ENCODE measurements around the gene GPA33. TPM values are rescaled to one million over a fixed set of nuclear protein-coding genes. Genes with fewer than 3 reads are reported as not detected.

The GPA33 gene
- polyA plus RNA-seq, 1 experiment: not detected

DNA sequence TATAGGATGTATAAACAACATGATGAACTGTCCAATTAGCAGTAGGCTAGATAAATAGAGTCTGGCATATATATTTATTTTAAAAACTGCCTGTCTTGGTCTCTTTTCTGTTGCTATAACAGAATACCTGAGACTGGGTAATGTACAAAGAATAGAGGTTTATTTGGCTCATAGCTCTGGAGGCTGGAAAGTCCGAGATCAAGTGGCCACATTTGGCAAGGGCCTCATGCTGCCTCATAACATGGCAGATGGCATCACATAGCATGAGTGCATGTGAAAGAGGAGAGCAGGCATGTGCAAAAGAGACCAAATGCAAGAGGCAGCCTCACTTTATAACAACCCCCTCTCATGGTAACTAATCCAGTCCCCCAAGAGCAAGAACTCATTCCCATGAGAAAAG is 9.7 kb upstream of the GPA33 start:
- no peak overlapping the region for H3K27ac ChIP-seq (ENCODE audit: low read depth, low read length)
- DNase-seq (ENCODE audit: low read depth, low spot score): no peak
- H3K4me3 ChIP-seq (ENCODE audit: low read depth, low read length): no peak overlapping the region
- ChIA-PET POLR2A (no interaction called here), CTCF (interaction anchor here (0.6 kb wide), 1 partner anchor 121 kb away, joined by 3 read pairs; the partner anchor contains the start of gene POU2F1)
- TF ChIP-seq, protein P1, sequence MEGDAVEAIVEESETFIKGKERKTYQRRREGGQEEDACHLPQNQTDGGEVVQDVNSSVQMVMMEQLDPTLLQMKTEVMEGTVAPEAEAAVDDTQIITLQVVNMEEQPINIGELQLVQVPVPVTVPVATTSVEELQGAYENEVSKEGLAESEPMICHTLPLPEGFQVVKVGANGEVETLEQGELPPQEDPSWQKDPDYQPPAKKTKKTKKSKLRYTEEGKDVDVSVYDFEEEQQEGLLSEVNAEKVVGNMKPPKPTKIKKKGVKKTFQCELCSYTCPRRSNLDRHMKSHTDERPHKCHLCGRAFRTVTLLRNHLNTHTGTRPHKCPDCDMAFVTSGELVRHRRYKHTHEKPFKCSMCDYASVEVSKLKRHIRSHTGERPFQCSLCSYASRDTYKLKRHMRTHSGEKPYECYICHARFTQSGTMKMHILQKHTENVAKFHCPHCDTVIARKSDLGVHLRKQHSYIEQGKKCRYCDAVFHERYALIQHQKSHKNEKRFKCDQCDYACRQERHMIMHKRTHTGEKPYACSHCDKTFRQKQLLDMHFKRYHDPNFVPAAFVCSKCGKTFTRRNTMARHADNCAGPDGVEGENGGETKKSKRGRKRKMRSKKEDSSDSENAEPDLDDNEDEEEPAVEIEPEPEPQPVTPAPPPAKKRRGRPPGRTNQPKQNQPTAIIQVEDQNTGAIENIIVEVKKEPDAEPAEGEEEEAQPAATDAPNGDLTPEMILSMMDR (IDR thresholded peaks at IDR 0.05; ENCODE audit: low read depth, low read length): no peak
- H3K27me3 ChIP-seq (ENCODE audit: control insufficient read depth, insufficient read depth, low read length): no peaks in the 10 kb centered on the region
- no peaks in the 10 kb centered on the region for H3K9me3 ChIP-seq (ENCODE audit: control insufficient read depth, insufficient read depth, low read length)

DNA sequence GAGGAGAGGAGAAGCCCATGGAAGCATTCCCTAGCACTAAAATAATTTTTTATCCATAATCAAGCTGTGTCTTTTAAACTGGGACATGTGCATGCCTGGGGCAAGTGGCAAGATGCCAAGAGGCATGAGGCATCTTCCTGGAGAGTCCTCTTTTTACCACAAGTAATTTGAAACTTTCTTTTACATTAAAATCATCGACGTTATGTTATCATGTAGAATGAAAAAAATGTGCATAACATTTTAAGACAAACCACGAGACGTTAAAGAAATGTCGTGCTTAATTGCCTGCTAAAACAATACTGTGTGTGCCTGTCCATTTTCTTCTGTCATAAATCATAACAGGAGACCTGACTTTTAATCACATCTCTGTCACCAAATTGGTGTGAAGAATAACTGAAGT is 5.2 kb upstream of the GPA33 start:
- Histone ChIP-seq H3K27me3 (ENCODE audit: control insufficient read depth, insufficient read depth, low read length) (no peaks in the 10 kb centered on the region), H3K4me3 (ENCODE audit: low read depth, low read length) (no peak overlapping the region), H3K9me3 (ENCODE audit: control insufficient read depth, insufficient read depth, low read length) (no peaks in the 10 kb centered on the region), H3K27ac (ENCODE audit: low read depth, low read length) (no peak overlapping the region)
- ChIA-PET POLR2A (no interaction called here), CTCF (interaction anchor here (0.5 kb wide), 1 partner anchor 125 kb away, joined by 4 read pairs; no protein-coding TSS in a partner anchor)
- DNase-seq (ENCODE audit: low read depth, low spot score): peak; percentile 15
- TF ChIP-seq, protein P1 (IDR thresholded peaks at IDR 0.05; ENCODE audit: low read depth, low read length): no peak

- no peak for DNase-seq (ENCODE audit: low read depth, low spot score)
- ChIA-PET POLR2A (no interaction called here), CTCF (no interaction called here)
- Histone ChIP-seq H3K9me3 (ENCODE audit: control insufficient read depth, insufficient read depth, low read length) (no peaks in the 10 kb centered on the region), H3K27ac (ENCODE audit: low read depth, low read length) (no peak overlapping the region), H3K4me3 (ENCODE audit: low read depth, low read length) (no peak overlapping the region), H3K27me3 (ENCODE audit: control insufficient read depth, insufficient read depth, low read length) (no peaks in the 10 kb centered on the region)
- TF ChIP-seq, protein P1 (IDR thresholded peaks at IDR 0.05; ENCODE audit: low read depth, low read length): no peak
These were observed 4.5 kb upstream of the GPA33 start for GRCh38 chr1:167094690-167095089.

GRCh38 chr1:167093846-167094516 is 3.8 kb upstream of the GPA33 start, which contains the start of gene STYXL2:
Gene STYXL2, plus strand, starts transcription at chr1:167094075. Its CDS starts 775 bp downstream, at chr1:167094850.
- no peaks in the 10 kb centered on the region for H3K9me3 ChIP-seq (ENCODE audit: control insufficient read depth, insufficient read depth, low read length)
- CTCF ChIA-PET: interaction anchor here (1.6 kb wide), 1 partner anchor 446 kb away, joined by 5 read pairs; no protein-coding TSS in a partner anchor
- DNase-seq (ENCODE audit: low read depth, low spot score): no peak
- no peak within 1 kb of the TSS for H3K27ac ChIP-seq (ENCODE audit: low read depth, low read length)
- H3K4me3 ChIP-seq (ENCODE audit: low read depth, low read length): no peak within 1 kb of the TSS
- TF ChIP-seq, protein P1 (IDR thresholded peaks at IDR 0.05; ENCODE audit: low read depth, low read length): no peak
- H3K27me3 ChIP-seq (ENCODE audit: control insufficient read depth, insufficient read depth, low read length): no peaks in the 10 kb centered on the region
- POLR2A ChIA-PET: no interaction called here

- no peaks in the 10 kb centered on the region for H3K9me3 ChIP-seq (ENCODE audit: control insufficient read depth, insufficient read depth, low read length)
- TF ChIP-seq, protein P1 (IDR thresholded peaks at IDR 0.05; ENCODE audit: low read depth, low read length): no peak
- DNase-seq (ENCODE audit: low read depth, low spot score): no peak
- no peak overlapping the region for H3K4me3 ChIP-seq (ENCODE audit: low read depth, low read length)
- H3K27ac ChIP-seq (ENCODE audit: low read depth, low read length): no peak overlapping the region
- CTCF ChIA-PET: interaction anchor here (0.6 to 1.6 kb wide), 4 partner anchors 128 to 466 kb away, joined by 3 to 5 read pairs (median 4); no protein-coding TSS in a partner anchor
- POLR2A ChIA-PET: no interaction called here
- no peaks in the 10 kb centered on the region for H3K27me3 ChIP-seq (ENCODE audit: control insufficient read depth, insufficient read depth, low read length)
These were observed 2.5 kb upstream of the GPA33 start for GRCh38 chr1:167092653-167093052.

Measured in AG04450 (cell line).